Lower lobe of right lung (tissue), 2 donors: ENCODE measurements around the gene NFIC. TPM values are rescaled to one million over a fixed set of nuclear protein-coding genes. Genes with fewer than 3 reads are reported as not detected.

Source experiments
- ATAC-seq, 2 donors: fragments of 200-7000 bp; cut with Tn5 transposase; one replicate each; pipeline ENCODE4 v1.9.1; 2020 to 2022; ENCODE audit warnings: mild to moderate bottlenecking in 2 of 2, moderate library complexity in 2 of 2
- DNase-seq: peaks from one replicate; pipeline ENCODE4 v3.0.0-alpha.2; 2020
- H3K27ac ChIP-seq: fragments of 200-600 bp; one replicate; pipeline ENCODE4 v1.8.0; 2022
- H3K27me3 ChIP-seq: fragments of 200-600 bp; one replicate; pipeline ENCODE4 v1.8.0; 2022; ENCODE audit warnings: low read depth
- H3K36me3 ChIP-seq: fragments of 200-600 bp; one replicate; pipeline ENCODE4 v1.8.0; 2022; ENCODE audit warnings: mild to moderate bottlenecking
- H3K4me1 ChIP-seq: fragments of 200-600 bp; one replicate; pipeline ENCODE4 v1.8.0; 2022
- H3K4me3 ChIP-seq: fragments of 200-600 bp; one replicate; pipeline ENCODE4 v1.8.0; 2022; ENCODE audit warnings: mild to moderate bottlenecking
- H3K9me3 ChIP-seq: fragments of 200-600 bp; one replicate; pipeline ENCODE4 v1.8.0; 2022
- intact Hi-C: fragments of 100-400 bp; cut with DNase I; formaldehyde crosslinking; loops from one replicate; pipeline ENCODE4 v1.11.0; 2022
- long read RNA-seq: library from polyadenylated mRNA; unstranded; transcript quantifications from one replicate; pipeline ENCODE4 v2.0.0, GENCODE V29; 2021
- total RNA-seq: library from RNA; stranded (reverse); fragmentation: NEBNext Ultra II Directional; extraction: Animal tissue kit (Norgen Biotek cat#: 25700); gene quantifications from one replicate; pipeline ENCODE4 v1.2.1, GENCODE V29; 2021
- TF ChIP-seq, protein P1 (sequence below): fragments of 200-600 bp; IDR thresholded peaks from one replicate; pipeline ENCODE4 v1.8.0; 2022; ENCODE audit warnings: antibody characterized with exemption, mild to moderate bottlenecking
- donor health status: DM: no; HTN: yes; CAD: no; lungs with severe emphysema.

The NFIC gene
- 132 TPM for total RNA-seq
- long read RNA-seq, full-length matches to known transcripts: 51 of 187 reads
- long read RNA-seq, partial matches to known transcripts: 23 of 187 reads
- long read RNA-seq, other reads (novel, unspliced or antisense): 113 of 187 reads

DNA sequence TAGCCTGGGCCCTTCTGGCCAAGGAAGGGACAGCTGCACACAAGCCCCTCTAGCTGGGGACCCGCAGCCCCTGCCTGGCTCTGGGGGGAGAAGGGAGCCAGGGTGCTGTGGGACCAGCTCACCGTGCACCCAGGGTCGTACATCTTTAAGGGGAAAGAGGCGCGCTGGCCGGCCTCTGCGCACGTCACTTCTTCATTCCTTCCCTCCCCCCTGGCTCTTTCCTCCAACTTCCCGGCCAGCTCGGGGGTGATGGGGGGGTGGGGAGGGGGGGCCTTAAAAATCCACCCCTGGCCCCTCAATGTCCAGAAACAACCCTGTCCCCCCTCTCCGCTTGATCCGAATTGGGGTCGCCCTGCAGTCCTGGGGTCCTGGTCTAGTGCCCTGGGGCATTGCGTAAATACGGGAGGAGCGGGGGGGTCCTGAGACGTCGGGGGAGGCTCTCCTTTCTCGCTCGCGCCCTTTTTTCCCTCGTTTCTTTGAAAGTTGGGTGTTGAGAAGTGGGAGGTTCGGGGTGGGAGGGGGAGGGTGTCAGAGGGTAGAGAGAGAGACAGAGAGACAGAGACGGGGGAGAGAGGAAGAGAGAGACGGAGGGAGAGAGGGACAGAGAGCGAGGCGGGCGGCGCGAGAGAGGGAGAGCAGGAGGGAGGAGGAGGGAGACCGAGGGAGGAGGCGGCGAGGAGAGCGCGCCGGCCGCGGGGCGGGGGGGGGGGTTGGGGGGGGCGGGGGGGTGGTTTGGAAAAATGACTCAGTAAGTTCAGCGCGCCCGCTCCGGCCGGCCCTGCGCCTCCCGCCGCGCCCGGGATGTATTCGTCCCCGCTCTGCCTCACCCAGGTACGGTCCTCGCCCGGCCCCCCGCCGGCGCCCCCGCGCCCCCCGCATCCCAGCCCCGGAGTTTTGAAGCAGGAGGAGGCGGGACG lies at the start of gene NFIC:
Gene NFIC, plus strand, starts transcription at position 748 of the 917 bp plus-strand sequence. Its CDS starts 54 bp downstream, at position 802.
- H3K27ac ChIP-seq: peak within 1 kb of the TSS; percentile 91
- peak within 1 kb of the TSS; percentile 76 for H3K4me3 ChIP-seq
- intact Hi-C loops: no loop called here
- peak; percentile 83 for DNase-seq
- TF ChIP-seq, protein P1, sequence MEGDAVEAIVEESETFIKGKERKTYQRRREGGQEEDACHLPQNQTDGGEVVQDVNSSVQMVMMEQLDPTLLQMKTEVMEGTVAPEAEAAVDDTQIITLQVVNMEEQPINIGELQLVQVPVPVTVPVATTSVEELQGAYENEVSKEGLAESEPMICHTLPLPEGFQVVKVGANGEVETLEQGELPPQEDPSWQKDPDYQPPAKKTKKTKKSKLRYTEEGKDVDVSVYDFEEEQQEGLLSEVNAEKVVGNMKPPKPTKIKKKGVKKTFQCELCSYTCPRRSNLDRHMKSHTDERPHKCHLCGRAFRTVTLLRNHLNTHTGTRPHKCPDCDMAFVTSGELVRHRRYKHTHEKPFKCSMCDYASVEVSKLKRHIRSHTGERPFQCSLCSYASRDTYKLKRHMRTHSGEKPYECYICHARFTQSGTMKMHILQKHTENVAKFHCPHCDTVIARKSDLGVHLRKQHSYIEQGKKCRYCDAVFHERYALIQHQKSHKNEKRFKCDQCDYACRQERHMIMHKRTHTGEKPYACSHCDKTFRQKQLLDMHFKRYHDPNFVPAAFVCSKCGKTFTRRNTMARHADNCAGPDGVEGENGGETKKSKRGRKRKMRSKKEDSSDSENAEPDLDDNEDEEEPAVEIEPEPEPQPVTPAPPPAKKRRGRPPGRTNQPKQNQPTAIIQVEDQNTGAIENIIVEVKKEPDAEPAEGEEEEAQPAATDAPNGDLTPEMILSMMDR: no peak
- no peaks in the 10 kb centered on the region for H3K9me3 ChIP-seq
- H3K4me1 ChIP-seq: peaks cover 65% of the 10 kb centered on the region
- peak; percentile 79 to 82 for ATAC-seq
- peaks cover 3% of the 10 kb centered on the region for H3K36me3 ChIP-seq
- no peaks in the 10 kb centered on the region for H3K27me3 ChIP-seq

DNA sequence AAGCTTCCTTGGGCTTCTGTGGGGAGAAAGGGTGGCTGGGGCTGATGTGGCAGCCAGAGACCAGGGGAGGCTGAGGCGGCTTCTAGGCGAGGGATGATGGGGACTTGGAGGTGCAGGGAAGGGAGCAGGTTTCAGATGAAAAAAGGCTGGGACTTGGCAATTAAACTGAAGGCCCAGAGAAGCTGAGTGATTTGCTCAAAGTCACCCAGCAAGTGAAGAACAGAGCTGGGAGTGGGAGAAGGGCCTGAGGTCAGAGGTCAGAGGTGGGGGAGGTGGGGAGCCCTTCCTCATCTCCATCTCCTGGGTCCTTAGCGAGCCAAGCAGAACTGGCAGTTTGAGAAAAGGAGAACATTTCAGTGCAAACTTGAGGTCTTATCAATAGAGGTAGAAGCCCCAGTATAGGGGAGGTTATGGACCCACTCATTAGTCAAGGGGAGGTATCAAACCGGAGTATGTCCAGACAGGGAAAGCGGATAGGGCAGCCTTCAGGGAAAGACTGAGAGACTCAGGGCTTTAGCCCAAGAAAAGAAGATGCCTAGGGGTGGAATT lies 49.6 kb upstream of the NFIC start:
- no peaks in the 10 kb centered on the region for H3K36me3 ChIP-seq
- H3K9me3 ChIP-seq: no peaks in the 10 kb centered on the region
- no peak overlapping the region for H3K4me3 ChIP-seq
- intact Hi-C loops: no loop called here
- DNase-seq (no peak), ATAC-seq (no peak)
- peaks cover 68% of the 10 kb centered on the region for H3K27me3 ChIP-seq
- H3K27ac ChIP-seq: no peak overlapping the region
- TF ChIP-seq, protein P1: no peak
- H3K4me1 ChIP-seq: no peaks in the 10 kb centered on the region

DNA sequence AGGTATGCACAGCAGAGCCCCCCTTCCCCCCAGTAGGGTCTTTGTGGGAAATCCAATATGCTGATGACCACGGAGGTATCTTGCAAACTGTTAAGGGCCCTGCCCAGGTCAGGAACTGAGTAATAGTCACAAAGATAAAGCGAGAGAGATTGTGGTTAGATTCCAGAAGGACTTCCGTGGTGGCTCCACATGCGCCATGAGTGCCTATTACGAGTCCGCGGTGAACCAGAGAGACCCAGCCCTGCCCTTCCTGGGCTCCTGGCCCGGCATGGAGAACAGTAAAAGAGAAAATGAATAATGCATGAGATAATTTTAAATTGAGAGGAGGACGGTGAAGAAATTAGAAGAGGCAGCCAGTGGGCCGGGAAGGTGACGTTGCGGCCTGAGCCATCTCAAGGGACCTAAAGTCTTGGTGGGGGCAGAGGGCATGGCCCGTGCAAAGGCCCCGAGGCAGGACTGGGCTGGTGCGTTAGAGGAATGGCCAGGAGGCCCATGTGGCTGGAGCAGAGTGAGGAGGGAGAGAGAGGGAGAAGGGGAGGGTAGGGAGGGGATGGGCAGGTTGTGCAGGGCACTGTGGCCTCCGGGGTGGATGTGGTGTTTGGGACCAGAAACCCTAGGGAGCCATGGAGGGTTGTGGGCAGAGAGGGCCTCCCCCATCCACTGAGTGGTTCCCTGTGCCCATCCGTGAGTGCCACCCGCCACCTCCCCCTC lies 46.6 kb upstream of the NFIC start:
- Histone ChIP-seq H3K36me3 (no peaks in the 10 kb centered on the region), H3K4me3 (no peak overlapping the region), H3K9me3 (no peaks in the 10 kb centered on the region), H3K4me1 (no peaks in the 10 kb centered on the region), H3K27me3 (peaks cover 41% of the 10 kb centered on the region), H3K27ac (no peak overlapping the region)
- TF ChIP-seq, protein P1: no peak
- intact Hi-C loops: loop anchor here (10.0 kb wide), 1 partner anchor 155 kb away; no protein-coding TSS in a partner anchor
- ATAC-seq: no peak
- no peak for DNase-seq

DNA sequence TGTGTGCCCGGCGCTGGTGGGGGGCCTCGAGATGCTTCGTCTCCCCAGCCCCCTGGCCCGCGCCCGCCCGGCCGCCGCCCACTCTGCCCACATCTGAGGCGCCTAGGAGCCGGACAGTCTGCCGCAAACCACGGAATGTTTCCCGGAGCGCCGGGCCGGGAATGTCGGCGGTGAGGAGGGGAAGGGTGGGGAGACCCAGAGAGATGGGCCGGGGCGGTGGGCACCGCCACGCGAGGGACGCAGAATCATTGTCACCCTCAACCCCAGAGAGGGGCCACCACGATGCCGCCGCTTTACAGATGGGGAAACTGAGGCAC lies 46.1 kb upstream of the NFIC start:
- Histone ChIP-seq H3K4me3 (no peak overlapping the region), H3K36me3 (no peaks in the 10 kb centered on the region), H3K27ac (no peak overlapping the region), H3K27me3 (peaks cover 39% of the 10 kb centered on the region), H3K9me3 (no peaks in the 10 kb centered on the region), H3K4me1 (no peaks in the 10 kb centered on the region)
- intact Hi-C loops: loop anchor here (10.0 kb wide), 1 partner anchor 154 kb away; no protein-coding TSS in a partner anchor
- TF ChIP-seq, protein P1: no peak
- no peak for ATAC-seq
- no peak for DNase-seq

DNA sequence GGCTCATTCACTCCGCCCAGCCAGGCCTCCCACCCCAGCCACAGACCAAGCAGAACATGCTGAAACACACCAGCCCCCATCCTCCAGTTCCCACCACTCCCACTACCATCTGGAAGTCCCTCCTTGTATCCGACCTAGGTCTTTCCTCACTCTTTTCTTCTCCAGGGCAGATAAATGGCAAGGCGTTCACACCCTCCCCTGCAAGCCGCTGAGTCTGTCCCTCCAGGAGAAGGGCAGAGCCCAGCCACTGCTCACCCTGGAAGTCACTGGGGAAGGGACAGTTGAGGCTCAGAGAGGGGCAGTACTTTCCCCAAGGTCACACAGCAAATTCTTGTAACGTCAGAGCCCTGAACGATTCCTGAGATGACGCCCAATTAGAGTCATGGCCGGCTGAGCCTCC lies 45.5 kb upstream of the NFIC start:
- no peaks in the 10 kb centered on the region for H3K9me3 ChIP-seq
- no peak for ATAC-seq
- no peak for DNase-seq
- TF ChIP-seq, protein P1: no peak
- no peaks in the 10 kb centered on the region for H3K36me3 ChIP-seq
- H3K27me3 ChIP-seq: peaks cover 39% of the 10 kb centered on the region
- intact Hi-C loops: loop anchor here (10.0 kb wide), 1 partner anchor 154 kb away; no protein-coding TSS in a partner anchor
- H3K4me3 ChIP-seq: no peak overlapping the region
- H3K4me1 ChIP-seq: no peaks in the 10 kb centered on the region
- no peak overlapping the region for H3K27ac ChIP-seq
